ENCODE data around the gene REN. TPM values are rescaled to one million over a fixed set of nuclear protein-coding genes. Genes with fewer than 3 reads are reported as not detected.
A peak's percentile ranks its signal among the peaks of the same experiment; 100 is the strongest.

The REN gene
- total RNA-seq, 1 donor from 2014 or later = 0.59 TPM

- peak; percentile 3 to 20 for ATAC-seq
- intact Hi-C loops (cut with DNase I) = no loop called here
- no peak overlapping the region for H3K27ac ChIP-seq
Measured at GRCh38 chr1:204152310-204153044, 13.7 kb downstream of the REN start.

GRCh38 chr1:204151552-204152309 is 14.4 kb downstream of the REN start, which contains the start of gene ETNK2:
Gene ETNK2 (minus strand): TSS chr1:204152044. CDS start chr1:204151852, 192 bp downstream.
- peak; percentile 70 to 75 for ATAC-seq
- peak within 1 kb of the TSS; percentile 64 for H3K27ac ChIP-seq
- no peak for TF ChIP-seq CTCF (IDR thresholded peaks at IDR 0.05)
- intact Hi-C loops (cut with DNase I) = no loop called here
- no peaks in the 10 kb centered on the region for H3K9me3 ChIP-seq
- H3K4me1 ChIP-seq = peaks cover 15% of the 10 kb centered on the region
- DNase-seq = peak; percentile 61
- H3K4me3 ChIP-seq = peak within 1 kb of the TSS; percentile 76
- peaks cover 7% of the 10 kb centered on the region for H3K27me3 ChIP-seq (ENCODE audit: low read depth)
- H3K36me3 ChIP-seq = no peaks in the 10 kb centered on the region

More at GRCh38 chr1:204152310-204153044, 13.7 kb downstream of the REN start:
- peaks cover 15% of the 10 kb centered on the region for H3K4me1 ChIP-seq
- H3K27me3 ChIP-seq (ENCODE audit: low read depth) = peaks cover 7% of the 10 kb centered on the region
- H3K9me3 ChIP-seq = no peaks in the 10 kb centered on the region
- no peak for TF ChIP-seq CTCF (IDR thresholded peaks at IDR 0.05)
- H3K36me3 ChIP-seq = no peaks in the 10 kb centered on the region
- peak; percentile 47 for DNase-seq
- peak overlapping the region; percentile 76 for H3K4me3 ChIP-seq

GRCh38 chr1:204150702-204151551 is 15.2 kb downstream of the REN start:
- peak; percentile 32 to 44 for ATAC-seq
- H3K9me3 ChIP-seq = no peaks in the 10 kb centered on the region
- peaks cover 15% of the 10 kb centered on the region for H3K4me1 ChIP-seq
- DNase-seq = peak; percentile 43
- TF ChIP-seq CTCF (IDR thresholded peaks at IDR 0.05) = no peak
- H3K27me3 ChIP-seq (ENCODE audit: low read depth) = peaks cover 7% of the 10 kb centered on the region
- H3K27ac ChIP-seq = peak overlapping the region; percentile 64
- H3K36me3 ChIP-seq = no peaks in the 10 kb centered on the region
- H3K4me3 ChIP-seq = peak overlapping the region; percentile 76
- intact Hi-C loops (cut with DNase I) = no loop called here

- TF ChIP-seq CTCF (IDR thresholded peaks at IDR 0.05) = no peak
- peak; percentile 35 for DNase-seq
Measured at GRCh38 chr1:204149635-204150565, 16.2 kb downstream of the REN start.

More at GRCh38 chr1:204149635-204150565, 16.2 kb downstream of the REN start:
- Histone ChIP-seq H3K36me3 (no peaks in the 10 kb centered on the region), H3K27me3 (ENCODE audit: low read depth) (peaks cover 7% of the 10 kb centered on the region), H3K4me1 (peaks cover 15% of the 10 kb centered on the region), H3K9me3 (no peaks in the 10 kb centered on the region), H3K27ac (no peak overlapping the region), H3K4me3 (no peak overlapping the region)
- ATAC-seq = no peak
- intact Hi-C loops (cut with DNase I) = no loop called here
